ENCODE data around the gene TOM1L1. TPM values are rescaled to one million over a fixed set of nuclear protein-coding genes. Genes with fewer than 3 reads are reported as not detected.

TOM1L1 gene
- total RNA-seq, 1 donor from 2014 or later, result 71.4 TPM

- no peak for DNase-seq (ENCODE audit: low read depth)
- TF ChIP-seq, protein P1, sequence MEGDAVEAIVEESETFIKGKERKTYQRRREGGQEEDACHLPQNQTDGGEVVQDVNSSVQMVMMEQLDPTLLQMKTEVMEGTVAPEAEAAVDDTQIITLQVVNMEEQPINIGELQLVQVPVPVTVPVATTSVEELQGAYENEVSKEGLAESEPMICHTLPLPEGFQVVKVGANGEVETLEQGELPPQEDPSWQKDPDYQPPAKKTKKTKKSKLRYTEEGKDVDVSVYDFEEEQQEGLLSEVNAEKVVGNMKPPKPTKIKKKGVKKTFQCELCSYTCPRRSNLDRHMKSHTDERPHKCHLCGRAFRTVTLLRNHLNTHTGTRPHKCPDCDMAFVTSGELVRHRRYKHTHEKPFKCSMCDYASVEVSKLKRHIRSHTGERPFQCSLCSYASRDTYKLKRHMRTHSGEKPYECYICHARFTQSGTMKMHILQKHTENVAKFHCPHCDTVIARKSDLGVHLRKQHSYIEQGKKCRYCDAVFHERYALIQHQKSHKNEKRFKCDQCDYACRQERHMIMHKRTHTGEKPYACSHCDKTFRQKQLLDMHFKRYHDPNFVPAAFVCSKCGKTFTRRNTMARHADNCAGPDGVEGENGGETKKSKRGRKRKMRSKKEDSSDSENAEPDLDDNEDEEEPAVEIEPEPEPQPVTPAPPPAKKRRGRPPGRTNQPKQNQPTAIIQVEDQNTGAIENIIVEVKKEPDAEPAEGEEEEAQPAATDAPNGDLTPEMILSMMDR (conservative IDR thresholded peaks at IDR 0.05; ENCODE audit: low read depth, low read length), result no peak
- no peak overlapping the region for H3K4me3 ChIP-seq (ENCODE audit: low read depth, low read length)
These were observed 101.8 kb downstream of the TOM1L1 start for GRCh38 chr17:55002458-55002857.

GRCh38 chr17:55004484-55004883, 103.8 kb downstream of the TOM1L1 start:
- no peak overlapping the region for H3K4me3 ChIP-seq (ENCODE audit: low read depth, low read length)
- no peak for DNase-seq (ENCODE audit: low read depth)
- TF ChIP-seq, protein P1 (conservative IDR thresholded peaks at IDR 0.05; ENCODE audit: low read depth, low read length), result no peak

GRCh38 chr17:55005520-55005919, 104.9 kb downstream of the TOM1L1 start:
- TF ChIP-seq, protein P1 (conservative IDR thresholded peaks at IDR 0.05; ENCODE audit: low read depth, low read length), result peak; percentile 57
- H3K4me3 ChIP-seq (ENCODE audit: low read depth, low read length), result no peak overlapping the region
- DNase-seq (ENCODE audit: low read depth), result no peak

Other genes with a start within 250 kb of the TOM1L1 start
- gene COX11, start 67.8 kb downstream of the TOM1L1 start, total RNA-seq, result 39.3 and 100 TPM in 2 replicates
- gene STXBP4, start 67.9 kb downstream of the TOM1L1 start, total RNA-seq, result 5.1 and 11.6 TPM in 2 replicates